HepG2 (cell line): ENCODE results near the gene ABCC3. TPM values are rescaled to one million over a fixed set of nuclear protein-coding genes. Genes with fewer than 3 reads are reported as not detected.

Experiments used
- DMAP1 ChIP-seq: IDR thresholded peaks from 2 replicates; pipeline ENCODE4 v1.6.1; 2016
- DRAP1 ChIP-seq: IDR thresholded peaks from 2 replicates; pipeline ENCODE4 v1.6.1; 2016; ENCODE audit warnings: missing genetic modification reagents, missing compliant biosample characterization
- FOXA3 ChIP-seq: IDR thresholded peaks from 2 replicates; pipeline ENCODE4 v1.6.1; 2016; ENCODE audit warnings: missing genetic modification reagents, missing compliant biosample characterization
- FOXP1 ChIP-seq, 2 experiments: fragments of 450-650 bp in 1 of 2; IDR thresholded peaks; 2 replicates each; pipeline ENCODE4 v1.6.1; 2017 to 2018; ENCODE audit warnings: antibody characterized with exemption in 1 of 2
- GMEB1 ChIP-seq: sonication (generic); formaldehyde crosslinking; IDR thresholded peaks from 2 replicates; pipeline ENCODE4 v1.5.1; 2020; ENCODE audit warnings: missing genetic modification reagents, mild to moderate bottlenecking, borderline replicate concordance
- GRHL1 ChIP-seq: sonication (generic); formaldehyde crosslinking; conservative IDR thresholded peaks from 2 replicates; pipeline ENCODE4 v1.8.0; 2022; ENCODE audit warnings: missing genetic modification reagents
- KDM5A ChIP-seq: fragments of 200-600 bp; sonication (generic); IDR thresholded peaks from 2 replicates; pipeline ENCODE4 v1.7.0; 2018; ENCODE audit warnings: antibody characterized with exemption, mild to moderate bottlenecking, low read length, borderline replicate concordance
- PHF5A ChIP-seq: IDR thresholded peaks from one replicate; pipeline ENCODE4 v1.6.1; 2018; ENCODE audit warnings: low read depth, missing genetic modification reagents; ENCODE audit not compliant: unreplicated experiment
- SIN3B ChIP-seq: fragments of 150-350 bp; IDR thresholded peaks from 2 replicates; pipeline ENCODE4 v1.6.1; 2014; ENCODE audit warnings: low read length
- SMYD3 ChIP-seq: sonication (generic); formaldehyde crosslinking; IDR thresholded peaks from 2 replicates; pipeline ENCODE4 v1.8.1; 2023; ENCODE audit warnings: mild to moderate bottlenecking, missing genetic modification reagents
- ZMAT5 ChIP-seq: sonication (generic); formaldehyde crosslinking; IDR thresholded peaks from 2 replicates; pipeline ENCODE4 v1.5.0; 2020; ENCODE audit warnings: mild to moderate bottlenecking, low read depth, missing genetic modification reagents, borderline replicate concordance
- ZMYM4 ChIP-seq: sonication (generic); formaldehyde crosslinking; IDR thresholded peaks from 2 replicates; pipeline ENCODE4 v1.8.1; 2023; ENCODE audit warnings: mild to moderate bottlenecking, missing genetic modification reagents
- ZNF263 ChIP-seq: sonication (generic); formaldehyde crosslinking; IDR thresholded peaks from 2 replicates; pipeline ENCODE4 v1.4.0; 2020; ENCODE audit warnings: missing genetic modification reagents
- ZNF30 ChIP-seq: sonication (generic); formaldehyde crosslinking; IDR thresholded peaks from 2 replicates; pipeline ENCODE4 v1.5.0; 2020; ENCODE audit warnings: mild to moderate bottlenecking, missing genetic modification reagents
- ZNF383 ChIP-seq: sonication (generic); formaldehyde crosslinking; IDR thresholded peaks from 2 replicates; pipeline ENCODE4 v1.4.0; 2020; ENCODE audit warnings: missing genetic modification reagents, mild to moderate bottlenecking, borderline replicate concordance
- ZNF609 ChIP-seq: sonication (generic); formaldehyde crosslinking; IDR thresholded peaks from 2 replicates; pipeline ENCODE4 v1.4.0; 2020; ENCODE audit warnings: mild to moderate bottlenecking, missing genetic modification reagents, borderline replicate concordance
- ZNF709 ChIP-seq: sonication (generic); formaldehyde crosslinking; IDR thresholded peaks from 2 replicates; pipeline ENCODE4 v1.5.0; 2020; ENCODE audit warnings: mild to moderate bottlenecking, missing genetic modification reagents
- polyA plus RNA-seq, 8 experiments: library from polyadenylated mRNA; depleted of rRNA in 3 of 8; stranded (reverse) in 7 of 8; unstranded in 1 of 8; fragments of >200 nt; fragmentation: Illumina TruSeq in 4 of 8; extraction: Trizol in 4 of 8; gene quantifications; 2 replicates each; pipeline versions ENCODE4 v1.2.1 to v1.2.3, GENCODE V29; 2011 to 2016; ENCODE audit warnings: low read depth in 4 of 8, missing spikeins in 1 of 8, mixed read lengths in 1 of 8; ENCODE audit not compliant: insufficient read depth in 1 of 8
- total RNA-seq, 5 experiments: library from RNA; depleted of rRNA; stranded (reverse); fragments of >200 nt; fragmentation: Illumina TruSeq; extraction: Trizol; gene quantifications; 2 replicates each; pipeline ENCODE4 v1.2.3, GENCODE V29; 2016; ENCODE audit warnings: low read depth in 1 of 5

Gene ABCC3
- total and polyA plus RNA-seq, 2 of the 13 experiments (the other 11 are each of a cell fraction or from before 2014, with no cell fraction given): 25.2 to 50.7 TPM

GRCh38 chr17:50642722-50643656, 8.3 kb downstream of the ABCC3 start (continued):
- no peak for TF ChIP-seq ZMYM4 (CRISPR knock-in tag)
- no peak for TF ChIP-seq GRHL1 (CRISPR knock-in tag)
- no peak for TF ChIP-seq SIN3B
- TF ChIP-seq FOXA3: peak; percentile 51
- TF ChIP-seq GMEB1 (CRISPR knock-in tag): no peak
- no peak for TF ChIP-seq FOXP1 (IDR thresholded peaks at IDR 0.05)
- TF ChIP-seq FOXP1 (CRISPR knock-in tag; IDR thresholded peaks at IDR 0.05): no peak
- no peak for TF ChIP-seq ZNF709 (CRISPR knock-in tag)
- no peak for TF ChIP-seq SMYD3
- TF ChIP-seq ZNF30 (CRISPR knock-in tag): no peak
- peak; percentile 16; the same call in 1 of the 2 replicates for TF ChIP-seq ZNF609
- TF ChIP-seq KDM5A: no peak
- TF ChIP-seq PHF5A: no peak
- no peak for TF ChIP-seq DRAP1 (CRISPR knock-in tag)
- TF ChIP-seq ZMAT5 (CRISPR knock-in tag): no peak
- no peak for TF ChIP-seq DMAP1 (CRISPR knock-in tag)
- TF ChIP-seq ZNF383 (CRISPR knock-in tag): no peak
- no peak for TF ChIP-seq ZNF263 (CRISPR knock-in tag)
